GM21619 (cell line): ENCODE measurements around the gene WDR45.
"Not testable (repeated sequence)": the region's sequence is repeated elsewhere in the genome, so short reads cannot be mapped to it uniquely, and the experiment has no call there.

ENCODE experiments used
- ATAC-seq: cut with Tn5 transposase; IDR thresholded peaks from one replicate; pipeline ENCODE4 v1.9.1; 2021; ENCODE audit not compliant: unreplicated experiment

Gene WDR45

DNA sequence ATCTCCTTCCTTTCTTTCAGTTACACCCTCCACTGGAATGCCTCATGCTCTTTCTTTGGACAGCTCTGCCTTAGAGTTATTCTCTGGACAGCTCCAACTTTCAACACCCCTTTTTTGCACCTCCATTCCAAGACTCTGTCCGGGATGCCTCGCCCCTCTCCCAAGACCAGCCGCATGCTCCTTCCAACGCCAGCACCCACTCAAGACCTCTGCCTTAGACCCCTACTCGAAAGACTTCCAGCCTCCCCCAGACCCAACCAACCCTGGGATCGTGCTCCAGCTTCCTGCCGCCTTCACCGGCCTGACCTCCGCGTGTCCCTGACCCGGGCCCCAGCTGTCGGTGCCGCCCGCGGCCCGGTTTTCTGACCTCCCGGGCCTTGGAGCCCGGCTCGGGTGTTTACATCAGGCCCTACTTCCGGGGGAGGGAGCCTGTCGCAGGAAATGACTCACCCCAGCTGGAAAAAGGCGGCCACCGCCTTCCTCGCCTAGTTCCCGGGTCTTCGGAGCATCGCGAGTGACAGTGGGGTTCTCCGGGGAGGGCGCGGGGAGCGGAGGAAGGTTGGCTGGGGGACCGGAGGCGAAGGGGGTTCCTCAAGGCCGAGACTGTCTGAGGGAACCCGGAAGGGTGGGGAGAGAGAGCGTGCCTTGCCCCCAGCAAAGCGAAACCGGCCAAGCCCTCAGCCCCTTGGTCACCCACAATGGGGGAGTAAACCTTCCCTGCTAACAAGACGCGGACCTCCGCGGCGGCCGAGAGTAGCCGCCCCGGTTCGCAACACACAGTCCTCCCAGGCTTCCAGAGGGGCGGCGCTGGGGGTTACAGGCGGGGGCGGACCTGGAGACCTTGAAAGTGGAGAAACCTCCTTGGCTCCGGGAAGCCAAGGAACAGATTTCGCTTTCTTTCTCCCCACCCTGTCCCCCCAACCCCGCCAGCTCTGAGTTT, at the start of gene WDR45:
TSS of gene WDR45 (minus strand) at position 399 of the 940 bp plus-strand sequence. CDS start 1,792 bp downstream, outside the sequence.
- no peak for ATAC-seq

DNA sequence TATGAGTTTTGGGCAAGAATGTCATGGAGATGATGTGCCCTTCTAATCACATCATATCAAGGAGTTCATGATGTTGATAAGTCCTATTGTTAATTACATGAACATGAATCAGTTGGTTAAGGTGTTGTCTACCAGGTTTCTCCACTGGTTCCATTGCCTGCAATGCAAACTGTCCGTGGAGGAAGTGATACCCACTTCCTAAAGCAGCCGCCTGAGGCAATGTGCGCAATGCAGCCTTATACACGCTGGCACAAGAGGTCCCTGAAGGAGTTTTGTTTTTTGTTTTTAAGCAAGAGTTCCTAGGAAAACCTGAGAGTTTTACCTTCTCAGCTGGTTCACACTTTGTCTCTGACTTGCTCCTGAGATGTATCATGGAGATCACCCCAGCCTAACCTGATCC, 49.7 kb upstream of the WDR45 start:
- ATAC-seq = no peak

DNA sequence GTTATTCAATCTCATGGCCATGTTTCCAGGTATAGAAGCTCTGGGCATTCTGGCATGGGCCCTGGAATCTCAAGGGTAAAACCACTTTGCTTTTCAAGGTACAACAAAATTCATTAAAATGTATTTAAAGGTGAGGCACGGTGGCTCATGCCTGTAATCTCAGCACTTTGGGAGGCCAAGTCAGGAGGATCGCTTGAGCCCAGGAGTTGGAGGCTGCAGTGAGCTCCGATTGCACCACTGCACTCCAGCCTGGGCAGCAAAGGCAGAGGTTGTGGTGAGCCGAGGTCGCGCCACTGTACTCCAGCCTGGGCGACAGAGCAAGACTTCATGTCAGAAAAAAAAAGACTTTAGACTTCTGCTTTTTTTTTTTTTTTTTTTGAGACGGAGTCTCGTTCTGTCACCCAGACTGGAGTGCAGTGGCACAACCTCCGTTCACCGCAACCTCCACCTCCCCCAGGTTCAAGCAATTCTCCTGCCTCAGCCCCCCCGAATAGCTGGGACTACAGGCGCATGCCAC, 48.1 kb upstream of the WDR45 start:
- not testable (repeated sequence) for ATAC-seq

DNA sequence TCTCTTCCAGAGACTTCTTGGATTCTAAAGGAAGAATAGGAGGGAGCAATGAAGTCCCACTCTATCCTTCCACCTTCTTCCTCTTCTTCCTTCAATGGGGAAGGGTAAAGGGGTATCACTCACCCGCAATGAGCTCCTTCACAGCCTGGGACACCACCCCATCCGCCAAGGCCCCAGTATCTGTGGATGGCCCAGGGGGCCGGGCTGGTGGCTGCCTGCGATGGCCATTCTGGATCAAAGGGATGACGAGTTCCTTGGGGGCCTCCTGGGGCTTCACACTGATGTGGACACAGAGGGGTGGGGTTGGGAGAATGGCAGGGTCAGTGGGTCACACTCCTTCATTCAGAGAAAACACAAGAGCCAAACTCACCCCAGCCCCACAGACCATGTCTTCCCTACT, 42.8 kb upstream of the WDR45 start:
- ATAC-seq = no peak

DNA sequence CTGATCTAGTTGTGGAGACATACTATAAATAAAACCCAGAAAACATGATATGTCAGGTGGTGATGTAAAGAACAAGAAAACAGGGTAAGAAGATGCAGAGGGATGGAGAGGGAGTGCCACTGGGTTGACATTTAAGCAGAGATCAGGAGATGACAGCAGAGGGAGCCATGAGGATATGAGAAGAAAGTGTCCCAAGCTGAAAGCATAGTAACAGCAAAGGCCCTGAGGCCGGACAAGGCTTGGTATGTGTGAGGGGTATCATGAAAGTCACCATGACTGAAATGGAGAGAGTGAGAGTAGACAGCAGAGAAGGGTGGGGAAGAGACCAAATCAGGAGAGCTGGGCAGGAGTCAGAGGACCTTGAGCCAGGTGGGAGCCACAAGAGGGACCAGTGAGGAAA, 40.4 kb upstream of the WDR45 start:
- ATAC-seq = no peak

DNA sequence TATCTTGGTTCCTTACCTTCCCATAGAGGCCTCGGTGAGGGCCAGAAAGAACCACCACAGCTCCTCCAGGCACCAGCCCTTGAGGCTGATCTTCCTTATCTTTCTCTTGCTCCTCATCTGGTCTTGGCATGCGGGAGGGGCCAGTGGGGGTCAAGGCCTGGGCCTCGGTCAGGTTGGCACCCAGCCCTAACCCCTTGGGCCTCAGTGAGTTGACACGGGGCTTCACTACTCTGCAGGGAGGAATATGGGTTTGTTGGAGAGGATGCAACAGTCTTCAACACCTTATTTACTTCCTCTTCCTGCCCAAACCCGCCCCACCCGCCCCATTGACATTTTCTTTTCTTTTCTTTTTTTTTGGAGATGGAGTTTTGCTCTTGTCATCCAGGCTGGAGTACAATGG, 37.9 kb upstream of the WDR45 start:
- no peak for ATAC-seq

DNA sequence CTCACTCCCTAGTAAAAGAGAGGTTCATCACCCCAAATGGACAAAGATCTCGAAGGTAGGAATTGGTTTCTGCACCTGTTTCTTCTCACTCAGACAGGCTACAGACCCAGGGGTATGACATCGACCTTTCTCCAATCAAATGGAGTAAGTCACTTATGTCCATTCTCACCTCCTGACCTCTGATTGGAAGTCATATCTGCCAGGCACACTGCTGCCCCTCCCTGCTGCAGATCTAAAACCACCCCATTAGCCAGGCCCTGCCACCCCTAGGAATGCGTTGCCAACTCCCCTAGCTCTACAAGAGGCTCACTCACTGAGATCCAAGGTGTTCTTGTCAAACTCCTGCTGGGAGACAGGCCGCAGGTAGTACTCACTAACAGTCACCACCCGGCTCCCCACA, 37.0 kb upstream of the WDR45 start:
- ATAC-seq = no peak

DNA sequence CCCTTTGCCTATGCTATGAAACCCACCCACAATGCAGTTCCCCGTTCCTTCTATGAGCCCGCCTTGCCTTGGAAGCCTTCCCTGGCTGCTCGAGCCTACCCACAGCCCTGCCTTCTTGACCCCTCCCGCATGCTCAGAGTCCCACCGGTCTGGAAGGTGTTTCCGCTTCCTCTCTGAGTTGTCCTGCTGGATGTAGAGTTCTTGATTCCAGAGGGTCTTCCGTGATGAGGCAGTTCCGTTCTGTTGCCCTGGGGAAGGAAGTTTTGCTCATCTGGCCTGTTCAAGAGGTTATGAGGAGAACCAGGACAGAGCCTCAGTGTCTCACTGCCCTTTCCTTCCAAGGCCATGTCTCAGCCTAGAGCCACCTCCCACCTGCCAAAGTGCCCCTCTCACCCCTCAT, 36.4 kb upstream of the WDR45 start:
- ATAC-seq = no peak

DNA sequence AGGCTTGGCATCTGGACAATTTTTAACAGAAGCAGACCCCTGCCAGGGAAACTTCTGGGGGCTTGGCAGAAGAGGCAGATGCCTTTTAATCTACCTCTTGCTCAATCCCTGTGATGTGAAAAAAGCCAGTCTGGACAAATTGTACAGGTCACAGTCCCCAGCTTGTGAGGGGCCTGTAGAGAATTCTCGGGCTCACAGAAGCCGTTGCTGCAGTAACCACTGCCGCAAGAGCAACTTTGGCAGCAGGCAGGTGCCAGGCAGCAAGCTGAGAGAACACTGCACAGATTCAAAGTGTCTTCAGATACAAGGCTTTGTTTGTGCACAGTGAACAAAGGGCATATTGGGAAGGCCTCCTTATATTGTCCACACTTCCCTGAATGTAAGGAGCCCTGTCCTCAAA, 32.1 kb upstream of the WDR45 start:
- ATAC-seq = no peak

DNA sequence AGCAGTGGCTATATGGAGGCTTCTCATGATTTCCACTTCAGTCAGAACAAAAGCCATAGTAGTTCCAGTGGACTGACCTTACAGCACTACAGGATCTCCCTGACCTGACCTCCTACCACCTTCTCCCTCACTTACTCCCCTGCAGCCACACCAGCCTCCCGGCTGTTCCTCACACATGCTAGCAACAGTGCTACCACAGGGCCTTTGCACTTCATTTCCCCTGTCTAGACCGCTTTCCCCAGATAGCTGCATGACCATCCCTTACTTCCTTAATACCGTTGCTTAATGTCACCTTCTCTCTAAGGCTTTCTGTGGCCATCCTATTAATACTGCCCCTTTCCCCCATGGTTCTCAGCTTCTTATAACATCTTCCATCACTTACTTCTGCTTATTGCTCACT, 30.7 kb upstream of the WDR45 start:
- ATAC-seq = no peak

DNA sequence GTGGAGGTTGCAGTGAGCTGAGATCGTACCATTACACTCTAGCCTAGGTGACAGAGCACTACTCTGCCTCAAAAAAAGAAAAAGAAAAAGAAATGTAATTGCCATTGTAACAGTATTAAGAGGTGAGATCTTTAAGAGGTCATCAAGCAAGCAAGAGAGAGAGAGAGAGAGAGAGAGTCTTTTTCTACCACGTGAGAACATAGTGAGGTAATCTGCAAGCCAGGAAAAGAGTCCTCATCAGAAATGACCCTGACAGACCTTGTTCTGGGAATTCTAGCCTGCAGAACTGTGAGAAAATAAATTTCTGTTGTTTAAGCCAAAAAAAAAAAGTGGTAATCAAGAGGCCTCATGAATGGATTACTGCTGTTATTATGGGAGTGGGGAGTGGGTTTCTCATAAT, 29.0 kb upstream of the WDR45 start:
- ATAC-seq = no peak

DNA sequence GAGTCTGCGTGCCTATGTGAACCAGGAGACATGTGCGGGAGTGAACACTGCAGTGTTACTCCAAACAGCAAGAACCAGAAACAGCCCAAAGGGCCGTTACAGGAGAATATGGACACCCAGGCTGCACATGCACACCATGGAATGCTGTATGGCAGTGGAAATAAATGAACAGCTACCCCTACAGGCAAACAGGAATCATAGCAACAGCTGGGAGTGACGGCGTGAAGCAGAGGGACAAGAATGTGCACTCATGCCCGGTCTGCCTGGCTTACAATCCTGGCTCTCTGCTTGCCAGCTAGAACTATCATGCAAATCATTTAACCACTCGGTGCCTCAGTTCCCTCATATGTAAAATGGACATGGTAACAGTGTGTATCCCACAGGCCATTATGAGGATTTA, 27.2 kb upstream of the WDR45 start:
- no peak for ATAC-seq

DNA sequence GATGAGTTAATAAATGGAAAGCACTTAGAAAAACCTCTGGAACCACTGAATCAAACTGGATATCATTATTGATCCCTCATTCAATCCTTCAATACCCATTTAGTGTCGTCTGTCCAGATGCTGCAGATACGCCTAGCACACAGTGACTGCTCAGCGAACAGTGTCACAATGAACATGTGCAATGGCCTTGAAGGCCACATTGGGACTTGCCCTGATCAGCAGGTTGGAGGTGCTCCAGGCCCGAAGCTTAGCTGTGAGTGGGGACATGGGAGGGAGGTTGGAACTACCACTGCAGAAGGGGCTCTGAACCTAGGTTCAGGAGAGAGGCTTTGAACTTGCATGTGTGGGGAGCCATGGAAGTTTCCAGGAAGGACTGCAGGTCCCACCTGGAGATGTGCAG, 26.6 kb upstream of the WDR45 start:
- ATAC-seq = no peak

DNA sequence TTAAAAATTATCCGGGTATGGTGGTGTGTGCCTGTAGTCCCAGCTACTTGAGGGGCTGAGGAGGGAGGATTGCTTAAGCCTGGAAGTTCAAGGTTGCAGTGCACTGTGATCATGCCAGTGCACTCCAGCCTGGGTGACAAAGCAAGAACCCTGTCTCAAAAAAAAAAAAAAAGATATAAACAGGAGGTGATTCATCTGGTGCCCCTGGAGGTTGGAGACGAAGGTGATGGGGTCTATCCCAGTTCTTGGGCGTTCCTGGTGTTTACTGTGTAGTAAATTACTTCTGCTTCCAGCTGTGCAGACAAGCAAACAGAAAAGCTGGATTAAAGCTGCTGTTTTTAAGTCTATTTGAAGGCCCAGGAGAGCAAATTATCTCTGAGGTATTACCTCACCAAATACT, 23.9 kb upstream of the WDR45 start:
- ATAC-seq = no peak

DNA sequence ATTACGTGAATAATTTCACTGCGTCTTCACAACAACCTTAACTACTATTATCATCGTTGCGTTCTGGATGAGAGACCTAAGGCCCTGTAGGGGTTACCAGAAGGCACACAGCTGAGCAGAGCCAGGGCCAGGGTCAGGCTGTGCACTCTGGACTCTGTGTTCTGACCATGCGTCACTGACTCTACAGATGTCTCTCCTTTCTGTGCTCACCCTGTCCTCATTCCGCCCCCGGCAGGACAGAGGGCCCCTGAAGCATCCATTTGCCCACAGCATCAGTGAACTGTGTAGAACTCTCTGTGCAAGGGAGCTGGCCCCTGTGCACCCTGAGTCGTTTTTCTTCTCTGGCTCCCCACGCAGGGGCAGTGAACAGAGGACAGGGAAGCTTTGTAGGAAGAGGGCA, 22.5 kb upstream of the WDR45 start:
- no peak for ATAC-seq

DNA sequence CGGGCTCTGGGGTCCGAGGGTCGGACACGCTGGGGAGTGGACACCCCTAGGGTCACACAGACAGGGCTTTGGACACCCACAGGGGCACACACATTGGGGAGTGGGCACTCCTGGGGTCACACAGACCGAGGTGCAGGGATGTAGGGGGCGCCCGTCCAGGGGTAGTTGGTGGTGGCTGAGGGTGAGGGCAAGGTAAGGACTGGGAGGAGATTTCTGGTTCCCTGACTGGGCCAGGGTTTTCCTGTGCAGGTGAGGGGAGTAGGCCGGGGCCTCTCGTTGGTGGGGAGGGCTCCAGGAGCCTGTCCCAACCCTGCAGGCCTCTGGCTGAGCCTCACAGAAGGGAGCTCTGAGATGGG, 21.9 kb upstream of the WDR45 start:
- ATAC-seq = no peak

DNA sequence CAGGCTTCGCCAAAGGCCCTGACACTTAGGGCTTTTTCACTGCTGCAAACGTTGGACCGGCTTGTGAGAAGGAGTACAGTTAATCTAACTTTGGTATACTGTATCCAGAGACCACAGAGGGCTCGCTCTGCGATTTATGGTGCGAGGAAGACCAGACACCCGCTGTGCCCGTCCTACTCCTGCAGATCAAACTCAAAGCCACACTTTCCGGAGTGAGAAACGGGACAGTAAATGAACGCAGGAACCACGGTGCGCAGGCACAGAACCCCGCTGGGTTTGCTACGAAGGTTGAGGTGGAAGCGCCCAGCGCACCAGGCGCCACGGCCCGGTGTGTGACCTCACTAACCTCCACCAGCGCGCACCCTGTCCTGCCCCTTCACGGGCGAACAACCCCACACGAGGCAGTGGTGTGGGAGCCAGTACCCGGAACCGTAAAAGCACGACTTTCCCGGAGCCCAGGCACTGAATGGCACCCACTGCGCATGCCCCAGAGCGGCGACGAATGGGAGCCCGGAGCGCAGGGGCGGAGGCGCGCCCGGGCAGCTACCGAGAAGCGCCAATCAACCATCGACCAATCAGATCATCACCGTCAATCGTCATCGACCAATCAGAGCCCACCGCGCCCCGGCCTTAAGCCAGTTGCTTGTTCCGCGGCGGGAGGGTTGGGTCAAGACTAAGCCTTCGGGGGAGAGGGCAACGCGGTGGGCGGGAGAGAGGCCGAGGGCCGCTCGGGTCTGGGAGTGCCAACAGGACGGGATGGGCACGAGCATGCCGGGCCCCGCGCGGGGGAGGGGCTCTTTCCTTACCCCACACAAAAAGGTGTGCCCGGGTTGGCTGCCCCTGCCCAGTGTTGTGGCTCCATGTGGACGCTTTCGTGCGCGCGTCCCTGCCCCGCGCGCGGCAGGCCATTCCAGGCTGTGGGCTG, 21.3 kb upstream of the WDR45 start:
- ATAC-seq = peak; percentile 93

DNA sequence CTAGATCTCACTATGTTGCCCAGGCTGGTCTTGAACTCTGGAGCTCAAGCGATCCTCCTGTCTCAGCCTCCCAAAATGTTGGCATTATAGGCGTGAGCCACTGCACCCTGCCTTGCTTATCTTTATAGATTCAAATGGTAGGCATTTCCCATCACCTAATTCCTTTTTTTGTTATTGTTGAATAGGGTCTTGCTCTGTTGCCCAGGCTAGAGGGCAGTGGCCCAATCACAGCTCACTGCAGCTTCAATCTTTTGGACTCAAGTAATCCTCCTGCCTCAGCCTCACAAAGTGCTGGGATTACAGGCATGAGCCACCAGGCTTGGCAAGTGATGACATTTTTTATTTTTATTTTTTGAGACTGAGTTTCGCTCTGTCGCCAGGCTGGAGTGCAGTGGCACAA, 16.7 kb upstream of the WDR45 start:
- no peak for ATAC-seq

DNA sequence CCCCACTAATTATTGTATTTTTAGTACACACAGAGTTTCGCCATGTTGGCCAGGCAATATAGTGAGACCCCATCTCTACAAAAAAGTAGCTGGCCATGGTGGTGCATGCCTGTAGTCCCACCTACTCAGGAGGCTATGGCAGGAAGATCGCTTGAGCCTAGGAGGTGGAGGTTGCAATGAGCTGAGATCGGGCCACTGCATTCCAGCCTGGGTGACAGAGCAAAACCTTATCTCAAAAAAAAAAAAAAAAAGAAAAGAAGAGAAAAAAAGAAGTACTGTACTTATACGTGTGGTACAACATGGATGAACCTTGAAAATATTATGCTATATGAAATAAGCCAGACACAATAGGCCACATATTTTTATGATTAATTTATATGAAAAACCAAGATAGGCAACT, 9.9 kb upstream of the WDR45 start:
- ATAC-seq = no peak

DNA sequence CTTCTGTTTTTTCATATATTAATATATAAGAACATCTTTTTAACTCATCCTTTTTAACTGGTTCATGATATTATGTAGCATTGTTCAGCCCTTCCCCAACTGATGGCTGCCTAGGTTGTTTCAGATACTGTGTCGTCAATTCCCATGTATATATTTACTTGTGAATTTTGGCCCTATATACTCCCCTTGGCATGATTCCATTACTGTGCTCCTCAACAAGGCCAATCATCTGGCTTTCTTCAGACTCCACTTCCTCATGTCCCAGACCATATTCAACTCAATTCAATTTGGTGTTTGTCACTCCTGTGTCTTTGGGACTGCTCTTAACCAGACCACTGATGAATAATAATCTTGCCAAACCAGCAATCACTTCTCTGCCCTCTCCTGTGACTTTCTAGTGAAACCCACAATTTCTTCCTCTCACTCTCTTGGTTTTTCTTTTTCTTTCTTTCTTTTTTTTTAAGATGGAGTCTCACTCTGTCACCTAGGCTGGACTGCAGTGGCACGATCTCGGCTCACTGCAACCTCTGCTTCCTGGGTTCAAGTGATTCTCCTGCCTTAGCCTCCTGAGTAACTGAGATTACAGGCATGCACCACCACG, 2.7 kb upstream of the WDR45 start:
- ATAC-seq = no peak

DNA sequence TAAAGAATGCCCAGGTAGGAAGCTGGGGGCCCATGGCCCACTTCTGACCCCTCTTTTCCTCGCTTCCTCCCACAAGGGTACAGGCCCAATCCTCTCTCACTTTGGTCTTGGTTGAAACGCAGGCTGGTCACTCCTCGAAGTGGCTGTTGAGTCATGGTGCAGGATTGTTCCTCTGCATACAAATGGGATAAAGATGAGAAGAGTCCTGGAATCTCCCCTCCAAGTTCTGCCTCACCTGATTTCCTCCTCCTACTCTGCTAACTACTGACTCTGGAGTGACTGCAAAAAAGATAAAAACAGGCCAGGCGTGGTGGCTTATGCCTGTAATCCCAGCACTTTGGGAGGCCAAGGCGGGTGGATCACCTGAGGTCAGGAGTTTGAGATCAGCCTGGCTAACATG, 1.7 kb downstream of the WDR45 start:
- ATAC-seq = no peak
